ENCODE results near the gene NR1I2.

NR1I2 gene

DNA sequence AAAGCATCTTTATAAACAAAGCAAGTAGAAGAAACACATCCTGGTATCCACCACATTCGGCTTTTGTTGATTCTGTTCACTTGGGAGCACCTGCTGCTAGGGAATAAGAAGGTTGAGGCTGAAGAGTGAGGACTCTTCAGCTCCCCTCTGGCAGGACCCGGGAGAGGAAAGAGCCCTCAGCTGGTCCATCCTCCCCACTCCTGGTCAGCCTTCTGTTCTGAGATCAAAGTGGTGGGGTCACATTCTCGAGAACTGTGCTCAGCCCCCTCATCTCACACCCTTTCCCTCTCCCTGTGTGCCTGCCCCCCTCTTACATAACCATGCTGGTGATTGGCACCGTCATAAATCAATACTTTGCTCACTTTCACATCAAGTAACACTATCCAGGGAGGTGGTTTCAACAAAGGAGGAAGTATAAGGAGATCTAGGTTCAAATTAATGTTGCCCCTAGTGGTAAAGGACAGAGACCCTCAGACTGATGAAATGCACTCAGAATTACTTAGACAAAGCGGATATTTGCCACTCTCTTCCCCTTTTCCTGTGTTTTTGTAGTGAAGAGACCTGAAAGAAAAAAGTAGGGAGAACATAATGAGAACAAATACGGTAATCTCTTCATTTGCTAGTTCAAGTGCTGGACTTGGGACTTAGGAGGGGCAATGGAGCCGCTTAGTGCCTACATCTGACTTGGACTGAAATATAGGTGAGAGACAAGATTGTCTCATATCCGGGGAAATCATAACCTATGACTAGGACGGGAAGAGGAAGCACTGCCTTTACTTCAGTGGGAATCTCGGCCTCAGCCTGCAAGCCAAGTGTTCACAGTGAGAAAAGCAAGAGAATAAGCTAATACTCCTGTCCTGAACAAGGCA lies at the start of gene NR1I2:
NR1I2 (plus strand) TSS at position 772 of the 869 bp plus-strand sequence.
- DNase-seq, result no peak

DNA sequence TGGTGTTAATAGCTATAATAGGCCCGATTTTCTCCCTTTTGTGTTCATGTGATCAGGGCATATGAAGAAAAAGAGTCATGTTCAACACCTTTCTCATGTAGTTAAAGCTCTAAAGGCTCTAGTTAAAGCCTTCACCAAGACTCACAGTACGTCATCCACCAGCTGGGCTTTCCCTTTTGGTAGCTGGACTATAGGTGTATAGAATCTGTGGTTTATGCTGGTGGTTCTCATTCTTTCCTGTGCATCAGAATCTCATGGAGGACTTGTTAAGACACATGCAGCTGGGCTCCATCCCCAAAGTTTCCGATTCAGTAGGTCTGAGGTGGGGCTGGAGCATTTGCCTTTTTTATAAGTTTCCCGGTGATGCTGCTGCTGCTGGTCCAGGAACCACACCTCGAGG lies 48.1 kb upstream of the NR1I2 start:
- no peak for DNase-seq

DNA sequence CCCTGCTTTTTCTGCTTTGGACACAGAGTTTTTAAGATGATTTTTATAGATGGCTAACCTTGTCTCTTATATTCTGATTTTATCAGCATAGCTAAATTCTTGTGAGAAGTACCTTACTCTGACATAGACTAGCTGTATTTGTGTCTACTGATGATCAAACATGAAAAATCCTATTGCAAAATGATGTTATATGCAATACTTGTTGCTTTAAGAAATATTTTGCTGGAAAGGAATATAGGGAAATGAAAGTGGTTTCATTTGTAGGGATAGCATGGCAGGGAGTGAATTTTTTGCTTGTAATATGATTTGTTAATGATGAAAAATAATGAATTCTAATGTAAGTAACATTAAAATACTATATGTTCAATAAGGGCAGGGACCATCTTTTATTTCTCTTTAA lies 43.2 kb upstream of the NR1I2 start:
- DNase-seq, result no peak

DNA sequence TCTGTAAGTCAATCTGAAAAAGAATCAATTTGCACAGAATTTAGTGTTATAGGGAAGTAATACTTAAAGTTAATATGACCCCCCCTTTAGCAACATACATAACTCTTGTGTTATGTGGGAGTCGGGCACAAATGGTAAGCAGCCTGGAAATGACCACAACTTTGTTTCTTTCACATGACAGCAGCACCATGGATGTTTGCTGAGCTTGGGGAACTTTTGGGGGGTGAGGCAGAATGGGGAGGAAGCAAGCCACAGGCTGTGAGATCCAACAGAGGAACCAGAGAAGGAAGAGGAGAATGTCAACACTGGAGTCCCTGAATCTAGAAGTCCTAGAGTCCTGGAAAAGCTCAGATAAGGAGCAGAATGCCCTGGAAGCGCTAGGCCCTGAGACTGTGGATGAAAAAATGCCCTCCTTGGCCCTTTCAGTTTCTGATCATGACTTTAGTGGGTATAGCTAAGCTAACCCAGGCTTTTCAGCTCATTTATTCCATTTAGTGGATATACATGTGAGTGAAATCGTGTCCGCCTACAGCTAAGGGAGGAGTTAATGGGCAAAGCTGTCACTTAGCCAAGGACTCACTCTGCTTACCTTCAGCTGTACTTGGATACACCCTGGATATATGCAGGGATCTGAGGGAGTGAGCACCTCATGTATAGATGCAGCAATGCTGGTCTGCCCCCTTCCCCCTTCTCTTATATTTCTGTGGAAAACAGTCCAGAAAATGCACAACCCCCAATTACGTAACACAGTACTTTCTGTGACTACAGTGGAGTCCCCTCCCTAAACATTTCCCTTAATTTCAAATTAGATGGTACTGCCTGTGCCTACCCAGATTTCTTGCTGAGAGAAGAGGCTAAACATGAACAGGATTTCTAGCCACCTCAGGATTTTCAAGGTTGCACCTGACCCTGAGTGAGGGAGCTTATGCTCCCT lies 40.0 kb upstream of the NR1I2 start:
- DNase-seq, result no peak

DNA sequence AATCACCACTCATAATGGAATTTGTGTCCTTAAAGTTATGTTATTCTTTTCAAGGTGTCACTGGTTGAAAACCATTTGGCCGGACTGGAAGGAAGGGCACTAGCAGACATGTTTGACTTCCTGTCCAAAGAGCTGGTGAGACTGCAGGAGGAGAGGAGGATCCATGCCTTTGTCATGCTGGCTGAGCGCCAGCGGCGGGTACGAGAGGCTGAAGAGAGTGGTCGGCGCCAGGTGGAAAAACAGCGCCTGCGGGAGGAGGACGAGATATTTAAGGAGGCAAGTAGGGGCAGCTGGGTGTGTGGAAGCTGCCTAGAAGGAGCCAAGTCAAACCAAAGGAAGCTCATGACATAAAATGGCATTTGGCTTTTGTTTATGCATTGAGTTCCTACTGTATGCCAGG lies 38.0 kb upstream of the NR1I2 start:
- DNase-seq, result no peak

DNA sequence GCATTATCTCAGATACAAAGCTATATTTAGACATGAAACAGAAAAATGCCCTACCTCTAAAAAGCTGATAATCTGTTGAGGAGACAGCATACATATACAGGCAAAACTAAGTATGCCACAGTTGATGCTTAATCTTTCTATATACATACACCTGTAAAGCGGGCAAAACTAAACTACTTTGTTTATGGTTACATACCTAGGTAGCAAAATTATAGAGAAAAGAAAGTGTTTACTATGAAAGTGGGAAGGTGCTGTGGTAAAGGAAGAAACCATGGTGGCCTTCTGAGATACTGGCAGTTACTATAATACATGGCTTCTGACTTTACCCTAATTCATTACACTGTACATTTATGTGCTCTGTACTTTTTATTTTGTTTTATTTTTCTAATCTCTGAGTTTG lies 36.0 kb upstream of the NR1I2 start:
- no peak for DNase-seq

DNA sequence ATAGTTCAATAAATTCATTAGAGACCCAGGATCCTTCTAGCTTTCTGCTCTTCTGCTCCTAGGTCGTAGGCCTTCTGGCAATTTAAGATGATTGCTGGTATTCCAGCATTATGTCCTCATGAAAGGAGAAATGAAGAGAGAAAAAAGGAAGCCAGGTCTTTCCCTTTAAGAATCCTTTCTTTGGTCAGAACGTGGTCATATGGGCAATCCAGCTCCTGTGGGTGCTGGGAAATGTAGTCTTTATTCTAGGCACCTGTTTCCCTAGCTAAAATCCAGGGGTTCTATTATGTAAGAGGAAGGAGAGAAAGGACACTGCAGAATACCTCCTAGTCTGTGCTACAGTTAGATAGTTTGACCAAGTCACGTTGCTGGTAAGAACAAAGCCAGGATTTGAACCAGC lies 35.5 kb upstream of the NR1I2 start:
- DNase-seq, result no peak

DNA sequence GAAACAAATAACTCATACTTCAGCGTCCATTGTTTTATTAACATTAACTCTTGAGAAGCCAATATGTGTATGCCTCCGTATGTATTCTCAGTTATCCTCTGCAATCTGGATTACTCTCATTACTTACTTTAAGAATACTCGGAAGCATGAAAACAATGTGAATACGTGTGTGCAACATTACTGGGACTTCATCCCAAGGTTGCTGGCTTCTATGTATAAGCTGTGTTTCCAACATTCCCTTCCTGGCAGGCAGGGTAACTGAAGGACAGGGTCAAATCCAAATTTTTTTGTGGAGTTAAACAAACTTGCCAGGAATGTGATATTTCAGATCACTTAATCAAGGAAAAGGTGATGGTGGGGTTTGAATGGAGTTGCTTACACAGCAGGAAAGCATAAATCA lies 34.5 kb upstream of the NR1I2 start:
- DNase-seq, result no peak

DNA sequence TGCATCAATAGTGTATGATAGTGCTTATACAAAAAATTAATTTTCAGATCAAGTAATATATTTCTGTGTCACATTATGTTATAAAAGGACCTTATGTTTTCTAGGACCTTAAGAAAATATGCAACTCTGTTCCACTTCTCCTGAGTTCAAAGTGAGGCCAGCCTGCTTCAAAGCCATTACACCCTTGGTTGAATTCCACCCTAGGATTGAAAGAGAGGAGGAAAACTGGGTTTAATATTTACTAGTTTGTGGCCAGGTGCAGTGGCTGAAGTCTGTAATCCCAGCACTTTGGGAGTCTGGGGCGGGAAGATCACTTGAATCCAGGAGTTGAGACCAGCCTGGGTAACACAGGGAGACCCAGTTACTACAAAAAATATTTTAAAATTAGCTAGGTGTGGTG lies 32.9 kb upstream of the NR1I2 start:
- no peak for DNase-seq

DNA sequence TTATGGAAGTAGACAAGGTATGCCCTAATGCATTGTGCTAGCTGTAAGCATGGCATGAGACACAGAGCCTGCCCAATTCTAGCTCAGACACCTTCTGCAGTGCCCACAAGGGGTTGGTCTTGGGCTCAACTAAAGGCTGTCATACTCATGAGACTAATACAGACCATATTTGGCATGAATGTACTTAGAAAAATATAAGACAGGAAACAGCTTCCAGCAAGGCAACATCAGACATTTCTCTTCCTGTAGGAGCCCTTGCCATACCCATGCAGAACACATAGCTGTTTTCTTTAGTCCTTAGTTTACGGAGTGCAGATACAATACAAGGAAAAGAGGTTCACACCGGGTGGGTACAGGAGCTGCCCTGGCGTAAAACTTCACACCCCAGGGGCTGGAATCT lies 30.5 kb upstream of the NR1I2 start:
- DNase-seq, result no peak

DNA sequence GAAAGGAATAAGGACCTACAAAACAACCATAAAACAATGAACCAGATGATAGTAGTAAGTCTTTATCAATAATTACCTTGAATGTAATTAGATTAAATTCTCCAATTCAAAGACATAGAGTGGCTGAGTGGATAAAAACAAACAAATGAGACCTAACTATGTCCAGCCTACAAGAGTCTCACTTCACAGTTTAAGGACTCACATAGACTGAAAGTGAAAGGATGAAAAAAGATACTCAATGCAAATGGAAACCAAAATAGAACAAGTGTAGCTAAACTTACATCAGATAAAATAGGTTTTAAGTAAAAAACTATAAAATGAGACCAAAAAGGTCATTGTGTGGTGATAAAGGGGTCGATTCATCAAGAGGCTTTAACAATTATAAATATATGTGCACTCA lies 21.9 kb upstream of the NR1I2 start:
- no peak for DNase-seq

DNA sequence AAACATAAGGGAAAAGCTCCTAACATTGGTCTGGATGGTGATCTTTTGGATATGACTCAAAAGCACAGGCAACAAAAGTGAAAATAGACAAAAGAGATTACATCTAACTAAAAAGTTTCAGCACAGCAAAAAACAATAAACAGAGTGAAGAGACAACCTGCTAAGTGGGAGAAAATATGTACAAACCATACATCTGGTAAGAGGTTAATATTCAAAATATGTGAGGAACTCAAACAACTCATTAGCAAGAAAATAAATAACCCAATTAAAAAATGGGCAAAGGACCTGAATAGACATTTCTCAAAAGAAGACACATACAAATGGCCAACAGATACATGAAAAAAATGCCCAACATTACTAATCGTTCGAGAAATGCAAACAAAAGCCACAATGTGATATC lies 19.0 kb upstream of the NR1I2 start:
- no peak for DNase-seq

DNA sequence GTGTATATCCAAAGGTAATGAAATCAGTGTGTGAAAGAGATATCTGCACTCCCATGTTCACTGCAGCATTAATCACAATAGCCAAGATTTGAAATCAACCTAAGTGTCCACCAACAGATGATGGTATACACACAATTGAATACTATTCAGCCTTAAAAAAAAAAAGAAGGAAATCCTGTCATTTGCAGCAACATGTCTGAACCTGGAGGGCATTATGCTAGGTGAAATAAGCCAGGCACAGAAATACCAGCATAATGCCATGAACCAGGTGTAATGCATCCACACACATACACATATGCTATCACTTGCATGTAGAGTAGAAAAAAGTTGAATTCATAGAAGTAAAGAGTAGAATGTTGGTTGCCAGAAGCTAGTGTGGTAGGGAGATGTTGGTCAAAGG lies 18.4 kb upstream of the NR1I2 start:
- DNase-seq, result no peak

DNA sequence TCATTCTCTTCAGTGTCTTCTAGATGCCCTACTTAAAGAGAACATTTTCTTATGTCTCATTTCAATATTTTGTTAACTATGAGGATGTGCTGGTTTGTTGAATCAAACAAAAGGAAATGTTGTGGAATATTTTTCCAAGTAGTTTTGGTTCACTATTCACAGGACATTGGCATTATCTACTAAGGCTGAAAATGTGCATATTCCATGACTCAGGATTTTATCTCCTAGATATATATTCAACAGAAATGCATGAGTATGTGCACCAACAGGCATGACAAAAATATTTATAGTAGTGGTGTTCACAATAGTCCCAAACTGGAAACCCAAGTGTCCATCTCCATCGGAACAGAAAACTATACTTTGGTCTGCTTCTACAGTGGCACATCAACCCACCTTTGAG lies 16.7 kb upstream of the NR1I2 start:
- no peak for DNase-seq

DNA sequence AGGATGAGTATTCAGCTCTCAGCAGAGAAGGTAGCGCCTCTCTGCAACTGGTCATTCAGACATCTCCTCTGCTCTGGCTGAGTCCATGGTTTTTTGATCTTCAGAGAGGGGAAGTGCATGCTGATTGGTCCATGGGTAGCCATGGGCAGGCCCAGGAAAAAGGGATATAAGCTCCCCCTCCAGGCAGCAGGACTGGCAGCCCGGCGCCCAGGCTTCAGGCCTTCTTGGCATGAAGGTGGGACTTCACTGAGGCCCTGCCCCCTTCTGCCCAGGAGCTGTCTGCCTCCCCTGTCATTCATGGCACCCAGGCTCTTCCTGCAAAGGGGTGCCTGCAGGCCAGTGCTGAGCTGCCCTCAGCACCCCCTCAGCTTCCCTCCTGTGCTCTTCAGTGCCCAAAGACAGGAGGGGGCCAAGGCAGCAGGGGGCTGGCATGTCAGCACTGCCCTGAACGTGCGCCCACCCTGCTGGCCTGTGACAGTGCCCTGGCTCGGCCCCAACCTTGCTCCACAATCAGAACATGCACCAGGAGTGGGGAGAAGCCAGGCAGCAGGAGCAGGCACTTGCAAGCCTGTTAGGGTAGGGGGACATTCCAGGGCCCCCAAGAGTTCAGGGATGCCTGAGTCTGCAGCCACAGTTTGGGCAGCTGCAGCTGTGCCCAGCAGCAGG lies 13.8 kb upstream of the NR1I2 start:
- DNase-seq, result no peak

DNA sequence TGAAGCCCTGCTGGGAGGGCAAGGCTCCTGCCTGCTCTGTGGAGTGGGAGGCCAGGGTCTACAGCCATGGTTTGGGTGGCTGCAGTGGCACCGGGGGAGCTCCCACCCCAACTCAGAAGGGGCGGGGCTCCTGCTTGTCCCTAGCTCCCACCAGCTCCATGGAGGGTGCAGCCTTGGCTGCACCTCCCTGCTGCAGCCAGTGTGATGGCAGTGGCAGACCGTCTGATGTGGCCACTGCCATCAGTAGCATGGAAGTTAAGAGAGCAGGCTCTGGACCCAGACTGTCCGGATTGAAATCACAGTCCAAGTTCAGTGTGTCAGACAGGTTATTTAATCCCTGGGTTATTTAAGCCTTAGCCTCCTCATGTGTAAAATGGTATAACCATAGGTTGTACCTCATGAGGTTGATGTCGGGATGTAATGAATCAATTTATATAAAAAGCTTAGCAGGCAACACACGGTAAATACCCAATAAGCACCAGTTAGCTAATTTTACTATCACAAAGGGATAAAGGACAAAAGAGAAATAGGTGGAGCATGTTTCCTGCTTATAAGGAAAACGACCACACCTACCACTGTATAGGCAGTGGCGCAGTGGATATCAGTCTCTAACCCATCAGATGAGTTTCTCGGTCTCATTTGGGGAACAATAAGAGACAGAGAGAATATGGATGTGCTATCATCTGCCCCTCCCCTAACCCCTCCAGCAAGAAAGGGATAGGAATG lies 13.1 kb upstream of the NR1I2 start:
- DNase-seq, result no peak

DNA sequence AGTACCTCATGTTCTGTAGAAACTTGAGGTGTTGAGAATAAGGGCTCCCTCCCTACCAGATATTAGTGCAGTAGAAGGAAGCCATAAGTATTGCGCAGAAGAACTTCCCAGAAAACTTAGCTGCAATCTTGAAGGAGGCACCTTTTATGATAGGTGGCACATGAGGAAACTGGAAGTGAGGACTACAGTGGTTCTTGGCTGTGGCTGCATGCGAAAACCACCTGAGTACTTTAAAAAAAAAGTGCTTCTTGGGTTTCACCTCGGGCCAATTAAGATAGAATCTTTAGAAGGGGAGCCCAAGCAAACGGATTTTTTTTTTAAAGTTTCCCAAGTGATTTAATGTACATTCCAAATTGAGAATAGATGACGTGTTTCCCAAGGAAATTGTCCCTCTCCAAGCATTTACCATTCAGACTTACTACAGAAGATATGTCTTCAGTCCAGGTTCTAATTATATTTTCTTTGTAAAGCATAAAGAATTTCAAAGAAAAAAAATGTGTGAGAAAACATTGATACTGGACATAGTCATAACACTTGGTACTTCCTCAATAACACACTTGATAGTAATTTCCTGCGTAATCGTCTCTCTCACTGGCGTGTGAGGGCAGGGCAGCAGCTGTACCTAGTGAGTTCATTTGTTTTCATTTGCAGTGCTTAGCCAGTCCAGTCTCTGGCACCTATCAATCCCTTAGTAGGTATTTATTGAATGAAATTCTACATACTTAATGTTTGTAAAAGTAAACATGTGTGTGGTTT lies 12.3 kb upstream of the NR1I2 start:
- no peak for DNase-seq

DNA sequence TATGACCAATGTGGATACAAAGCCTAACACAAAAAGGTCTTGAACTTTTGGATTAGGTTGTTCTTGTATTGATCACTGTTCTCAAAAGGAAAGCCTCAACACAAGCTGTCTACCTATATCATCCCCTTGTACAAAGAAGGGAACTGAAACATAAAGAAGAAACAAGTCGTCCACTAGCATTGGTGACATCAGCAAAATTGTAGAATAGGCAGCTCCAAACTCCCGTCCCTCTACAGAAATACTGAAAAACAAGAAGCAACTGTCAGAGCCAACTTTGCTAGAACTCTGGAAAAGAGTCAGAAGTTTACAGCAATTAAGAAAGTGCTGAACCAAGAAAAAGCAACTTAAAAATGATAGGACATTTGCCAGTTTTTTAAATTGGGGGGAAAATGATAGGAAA lies 7.5 kb upstream of the NR1I2 start:
- no peak for DNase-seq

DNA sequence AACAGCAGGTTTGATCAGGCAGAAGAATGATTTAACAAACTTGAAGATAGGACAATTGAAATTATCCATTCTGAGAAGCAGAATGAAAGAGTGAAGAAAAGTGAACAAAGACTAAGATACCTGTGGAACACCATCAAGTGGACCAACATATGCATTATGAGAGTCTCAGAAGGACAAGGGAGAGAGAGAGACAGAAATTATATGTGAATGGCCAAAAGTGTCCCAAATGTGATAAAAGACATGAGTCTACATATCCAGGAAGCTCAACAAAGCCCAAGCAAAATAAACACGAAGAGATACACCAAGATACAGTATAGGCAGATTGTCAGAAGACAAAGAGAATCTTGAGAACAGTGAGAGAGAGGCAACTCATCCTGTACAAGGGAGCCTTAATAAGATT lies 5.6 kb upstream of the NR1I2 start:
- no peak for DNase-seq

DNA sequence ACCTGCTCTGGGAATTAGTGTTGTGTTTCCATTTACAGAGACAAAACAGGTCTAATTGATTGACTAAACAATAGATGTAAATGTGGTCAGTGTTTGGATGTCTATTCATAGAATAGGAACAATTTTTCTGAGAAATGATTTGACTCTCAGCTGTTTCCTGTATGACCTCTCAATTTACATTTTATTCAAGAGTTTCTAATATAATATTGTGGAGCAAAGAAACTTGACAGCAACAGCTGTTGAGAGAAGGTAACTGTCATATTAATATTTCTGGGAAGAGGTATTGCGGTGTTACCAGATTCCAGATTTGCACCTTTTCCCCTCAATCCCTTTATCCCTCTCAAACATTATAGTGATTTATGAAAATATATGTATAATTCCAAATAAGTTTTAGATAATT lies 3.7 kb upstream of the NR1I2 start:
- no peak for DNase-seq

DNA sequence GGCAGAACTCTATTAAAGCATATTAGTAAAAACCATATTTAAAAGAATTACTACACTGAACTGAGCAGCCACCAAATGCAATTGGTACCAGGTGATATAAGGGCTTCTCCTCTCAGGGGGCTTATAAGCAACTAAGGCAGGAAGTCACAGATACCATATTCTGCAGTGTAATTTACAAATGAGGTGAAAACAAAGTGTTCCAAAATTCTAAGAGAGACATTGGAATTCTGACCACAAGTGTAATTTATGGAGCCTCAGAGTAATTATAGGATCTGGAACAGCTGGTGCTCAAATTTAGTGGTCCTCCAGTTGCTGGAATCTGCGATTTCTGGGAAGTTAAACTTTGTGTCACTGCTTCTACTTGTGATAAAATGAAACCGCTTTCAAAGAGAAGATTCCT lies 3.1 kb upstream of the NR1I2 start:
- DNase-seq, result no peak

DNA sequence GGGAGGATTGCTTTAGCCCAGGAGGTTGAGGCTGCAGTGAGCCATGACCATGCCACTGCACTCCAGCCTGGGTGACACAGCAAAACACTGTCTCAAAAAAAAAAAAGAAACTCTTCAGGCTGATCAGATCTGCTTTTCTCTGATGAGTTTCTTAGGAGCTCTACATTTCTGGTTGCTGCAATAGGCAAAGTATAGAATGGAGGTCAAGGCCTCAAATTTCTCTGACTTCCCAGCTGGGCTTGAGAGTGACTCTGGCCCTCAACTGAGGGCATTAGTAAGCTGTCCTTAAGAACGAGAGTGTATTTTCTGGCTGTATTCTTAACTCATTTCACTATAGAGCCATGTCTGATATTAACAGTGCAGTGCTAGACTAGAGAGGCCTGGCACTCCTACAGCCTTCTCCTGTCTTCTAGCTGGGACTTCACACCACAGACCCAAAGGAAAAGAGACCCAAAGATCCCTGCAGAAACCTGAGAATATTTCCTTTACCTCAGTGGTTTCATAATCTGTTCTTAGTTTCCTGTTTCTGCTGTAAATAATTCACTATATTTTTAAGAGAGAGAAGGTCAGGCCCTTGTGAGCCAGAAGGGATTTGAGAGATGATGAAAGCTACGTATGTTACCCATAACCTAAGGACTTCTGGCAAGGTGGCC lies 2.0 kb upstream of the NR1I2 start:
- DNase-seq, result no peak

Measured in NCI-H1436 treated with DMSO at 0.1 percent for 48 hours (cell line).